MM.1S (cell line): Measurements from ENCODE around the gene GBP2.
"Not testable (repeated sequence)": the region's sequence is repeated elsewhere in the genome, so short reads cannot be mapped to it uniquely, and the experiment has no call there.

ENCODE experiments used
- EZH2phosphoT487 ChIP-seq: fragments of 300-600 bp; sonication (generic); IDR thresholded peaks from 2 replicates; pipeline ENCODE4 v1.6.1; 2018; ENCODE audit warnings: antibody characterized with exemption, low read length
- TF ChIP-seq, protein P1 (sequence below): fragments of 300-600 bp; sonication (generic); IDR thresholded peaks from 2 replicates; pipeline ENCODE4 v1.5.1; 2016; ENCODE audit warnings: antibody characterized with exemption, low read length, mixed read lengths

DNA sequence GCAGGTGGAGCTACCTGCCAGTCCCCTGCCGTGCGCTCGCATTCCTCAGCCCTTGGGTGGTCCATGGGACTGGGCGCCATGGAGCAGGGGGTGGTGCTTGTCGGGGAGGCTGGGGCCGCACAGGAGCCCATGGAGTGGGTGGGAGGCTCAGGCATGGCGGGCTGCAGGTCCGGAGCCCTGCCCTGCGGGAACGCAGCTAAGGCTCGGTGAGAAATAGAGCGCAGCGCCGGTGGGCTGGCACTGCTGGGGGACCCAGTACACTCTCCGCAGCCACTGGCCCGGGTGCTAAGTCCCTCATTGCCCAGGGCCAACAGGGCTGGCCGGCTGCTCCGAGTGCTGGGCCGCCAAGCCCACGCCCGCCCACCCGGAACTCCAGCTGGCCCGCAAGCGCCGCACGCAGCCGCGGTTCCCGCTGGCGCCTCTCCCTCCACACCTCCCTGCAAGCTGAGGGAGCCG is 2.1 kb upstream of the GBP2 start:
- TF ChIP-seq, protein P1, sequence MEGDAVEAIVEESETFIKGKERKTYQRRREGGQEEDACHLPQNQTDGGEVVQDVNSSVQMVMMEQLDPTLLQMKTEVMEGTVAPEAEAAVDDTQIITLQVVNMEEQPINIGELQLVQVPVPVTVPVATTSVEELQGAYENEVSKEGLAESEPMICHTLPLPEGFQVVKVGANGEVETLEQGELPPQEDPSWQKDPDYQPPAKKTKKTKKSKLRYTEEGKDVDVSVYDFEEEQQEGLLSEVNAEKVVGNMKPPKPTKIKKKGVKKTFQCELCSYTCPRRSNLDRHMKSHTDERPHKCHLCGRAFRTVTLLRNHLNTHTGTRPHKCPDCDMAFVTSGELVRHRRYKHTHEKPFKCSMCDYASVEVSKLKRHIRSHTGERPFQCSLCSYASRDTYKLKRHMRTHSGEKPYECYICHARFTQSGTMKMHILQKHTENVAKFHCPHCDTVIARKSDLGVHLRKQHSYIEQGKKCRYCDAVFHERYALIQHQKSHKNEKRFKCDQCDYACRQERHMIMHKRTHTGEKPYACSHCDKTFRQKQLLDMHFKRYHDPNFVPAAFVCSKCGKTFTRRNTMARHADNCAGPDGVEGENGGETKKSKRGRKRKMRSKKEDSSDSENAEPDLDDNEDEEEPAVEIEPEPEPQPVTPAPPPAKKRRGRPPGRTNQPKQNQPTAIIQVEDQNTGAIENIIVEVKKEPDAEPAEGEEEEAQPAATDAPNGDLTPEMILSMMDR = not testable (repeated sequence)
- not testable (repeated sequence) for TF ChIP-seq EZH2phosphoT487
